Measurements from ENCODE around the gene ZFP64. TPM values are rescaled to one million over a fixed set of nuclear protein-coding genes. Genes with fewer than 3 reads are reported as not detected.
"Not testable (repeated sequence)": the region's sequence is repeated elsewhere in the genome, so short reads cannot be mapped to it uniquely, and the experiment has no call there.

ZFP64 gene
- total and polyA plus RNA-seq, 4 donors, result 10.8 to 22.0 (median 14.6) TPM

DNA sequence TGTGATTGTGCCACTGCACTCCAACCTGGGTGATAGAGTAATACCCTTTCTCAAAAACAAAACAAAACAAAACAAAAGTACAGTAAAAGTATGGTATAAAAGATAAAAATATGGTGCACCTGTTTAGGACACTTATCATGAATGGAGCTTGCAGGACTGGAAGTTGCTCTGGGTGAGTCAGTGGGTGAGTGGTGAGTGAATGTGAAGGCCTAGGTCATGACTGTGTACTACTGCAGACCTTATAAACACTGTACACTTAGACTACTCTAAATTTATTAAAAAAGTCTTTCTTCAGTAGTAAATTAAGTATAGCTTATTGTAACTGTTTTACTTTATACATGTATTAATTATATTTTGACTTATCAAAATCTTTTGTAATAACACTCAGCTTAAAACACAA is 46.0 kb downstream of the ZFP64 start:
- Histone ChIP-seq H3K27ac (ENCODE audit: low read depth, low read length) (no peak overlapping the region), H3K36me3 (ENCODE audit: control insufficient read depth, insufficient read depth, low read length) (no peaks in the 10 kb centered on the region), H3K4me1 (ENCODE audit: control insufficient read depth, insufficient read depth, low read length) (no peaks in the 10 kb centered on the region), H3K4me3 (ENCODE audit: low read depth, low read length) (no peak overlapping the region), H3K9me3 (ENCODE audit: control insufficient read depth, insufficient read depth, low read length) (peaks cover 4% of the 10 kb centered on the region), H3K27me3 (ENCODE audit: control insufficient read depth, insufficient read depth, low read length) (no peaks in the 10 kb centered on the region)
- DNase-seq (ENCODE audit: low read depth in 4 of 6, low spot score in 6 of 6), result no peak

DNA sequence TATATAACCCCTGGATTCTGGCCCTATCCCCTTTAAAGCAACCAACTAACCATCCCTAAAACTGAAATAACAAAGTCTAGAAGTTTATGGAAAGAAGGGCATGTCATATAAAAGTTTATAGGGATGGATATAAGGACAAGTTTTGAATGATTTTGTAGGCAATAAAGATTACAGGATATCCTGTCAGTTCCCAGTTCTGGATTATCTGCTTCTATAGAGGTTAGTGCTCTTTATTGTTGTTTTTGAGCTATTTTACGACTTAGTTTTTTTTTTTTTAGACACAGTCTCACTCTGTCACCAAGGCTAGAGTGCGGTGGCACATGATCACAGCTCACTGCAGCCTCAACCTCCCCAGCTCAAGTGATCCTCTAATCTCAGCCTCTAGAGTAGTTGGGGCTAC is 48.3 kb downstream of the ZFP64 start:
- Histone ChIP-seq H3K27ac (ENCODE audit: low read depth, low read length) (no peak overlapping the region), H3K36me3 (ENCODE audit: control insufficient read depth, insufficient read depth, low read length) (no peaks in the 10 kb centered on the region), H3K27me3 (ENCODE audit: control insufficient read depth, insufficient read depth, low read length) (no peaks in the 10 kb centered on the region), H3K9me3 (ENCODE audit: control insufficient read depth, insufficient read depth, low read length) (peaks cover 4% of the 10 kb centered on the region), H3K4me3 (ENCODE audit: low read depth, low read length) (no peak overlapping the region), H3K4me1 (ENCODE audit: control insufficient read depth, insufficient read depth, low read length) (no peaks in the 10 kb centered on the region)
- no CpG with 5 or more reads among the region's 2 CpGs for WGBS (ENCODE audit: insufficient coverage)
- DNase-seq (ENCODE audit: low read depth in 4 of 6, low spot score in 6 of 6), result no peak

DNA sequence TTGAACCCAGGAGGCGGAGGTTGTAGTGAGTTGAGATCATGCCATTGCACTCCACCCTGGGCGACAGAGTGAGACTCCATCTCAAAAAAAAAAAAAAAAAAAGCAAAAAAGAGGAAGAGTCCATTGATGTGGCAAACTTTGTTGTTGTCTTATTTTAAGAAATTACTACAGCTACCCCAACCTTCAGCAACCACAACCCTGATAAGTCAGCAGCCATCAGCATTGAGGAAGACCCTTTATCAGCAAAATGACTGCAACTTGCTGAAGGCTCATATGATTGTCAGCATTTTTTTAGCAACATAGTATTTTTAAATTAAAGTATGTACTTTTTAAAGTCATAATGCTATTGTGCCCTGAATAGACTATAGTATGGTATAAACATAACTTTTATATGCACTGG is 48.8 kb downstream of the ZFP64 start:
- Histone ChIP-seq H3K4me1 (ENCODE audit: control insufficient read depth, insufficient read depth, low read length) (no peaks in the 10 kb centered on the region), H3K36me3 (ENCODE audit: control insufficient read depth, insufficient read depth, low read length) (no peaks in the 10 kb centered on the region), H3K4me3 (ENCODE audit: low read depth, low read length) (no peak overlapping the region), H3K9me3 (ENCODE audit: control insufficient read depth, insufficient read depth, low read length) (peaks cover 4% of the 10 kb centered on the region), H3K27ac (ENCODE audit: low read depth, low read length) (no peak overlapping the region), H3K27me3 (ENCODE audit: control insufficient read depth, insufficient read depth, low read length) (no peaks in the 10 kb centered on the region)
- no peak for DNase-seq (ENCODE audit: low read depth in 4 of 6, low spot score in 6 of 6)
- no CpG with 5 or more reads among the region's 2 CpGs for WGBS (ENCODE audit: insufficient coverage)

DNA sequence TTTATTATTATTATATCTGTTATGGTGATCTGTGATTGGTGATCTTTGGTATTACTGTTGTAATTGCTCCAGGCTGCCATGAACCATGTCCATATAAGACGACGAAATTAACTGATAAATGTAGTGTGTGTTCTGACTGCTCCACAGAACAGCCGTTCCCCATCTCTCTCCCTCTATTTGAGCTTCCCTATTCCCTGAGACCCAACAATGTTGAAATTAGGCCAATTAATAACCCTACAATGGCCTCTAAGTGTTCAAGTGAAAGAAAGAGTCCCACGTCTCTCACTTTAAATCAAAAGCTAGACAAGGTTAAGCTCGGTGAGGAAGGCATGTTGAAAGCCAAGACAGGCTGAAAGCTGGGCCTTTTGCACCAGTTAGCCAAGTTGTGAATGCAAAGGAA is 51.6 kb downstream of the ZFP64 start:
- Histone ChIP-seq H3K27ac (ENCODE audit: low read depth, low read length) (no peak overlapping the region), H3K36me3 (ENCODE audit: control insufficient read depth, insufficient read depth, low read length) (no peaks in the 10 kb centered on the region), H3K27me3 (ENCODE audit: control insufficient read depth, insufficient read depth, low read length) (no peaks in the 10 kb centered on the region), H3K9me3 (ENCODE audit: control insufficient read depth, insufficient read depth, low read length) (peaks cover 4% of the 10 kb centered on the region), H3K4me1 (ENCODE audit: control insufficient read depth, insufficient read depth, low read length) (no peaks in the 10 kb centered on the region), H3K4me3 (ENCODE audit: low read depth, low read length) (no peak overlapping the region)
- no peak for DNase-seq (ENCODE audit: low read depth in 4 of 6, low spot score in 6 of 6)
- WGBS (ENCODE audit: insufficient coverage), result 80% methylated on average over 1 of the region's 5 CpGs

DNA sequence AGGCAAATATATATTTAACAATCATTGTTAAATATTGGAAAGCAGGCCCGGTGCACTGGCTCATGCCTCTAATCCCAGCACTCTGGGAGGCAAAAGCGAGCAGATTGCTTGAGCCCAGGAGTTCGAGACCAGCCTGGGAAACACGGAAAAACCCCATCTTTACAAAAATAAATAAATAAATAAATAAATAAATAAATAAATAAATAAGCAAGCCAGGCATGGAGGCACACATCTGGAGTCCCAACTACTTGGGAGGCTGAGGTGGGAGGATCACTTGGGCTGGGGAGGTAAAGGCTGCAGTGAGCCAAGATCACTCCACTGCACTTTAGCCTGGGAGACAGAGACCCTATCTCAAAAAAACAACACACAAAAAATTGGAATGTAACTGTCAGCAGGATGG is 53.7 kb downstream of the ZFP64 start:
- H3K27me3 ChIP-seq (ENCODE audit: control insufficient read depth, insufficient read depth, low read length), result no peaks in the 10 kb centered on the region
- no peaks in the 10 kb centered on the region for H3K4me1 ChIP-seq (ENCODE audit: control insufficient read depth, insufficient read depth, low read length)
- H3K27ac ChIP-seq (ENCODE audit: low read depth, low read length), result no peak overlapping the region
- no CpG with 5 or more reads among the region's 4 CpGs for WGBS (ENCODE audit: insufficient coverage)
- no peak for DNase-seq (ENCODE audit: low read depth in 4 of 6, low spot score in 6 of 6)
- H3K4me3 ChIP-seq (ENCODE audit: low read depth, low read length), result no peak overlapping the region
- H3K9me3 ChIP-seq (ENCODE audit: control insufficient read depth, insufficient read depth, low read length), result peaks cover 4% of the 10 kb centered on the region
- H3K36me3 ChIP-seq (ENCODE audit: control insufficient read depth, insufficient read depth, low read length), result no peaks in the 10 kb centered on the region

DNA sequence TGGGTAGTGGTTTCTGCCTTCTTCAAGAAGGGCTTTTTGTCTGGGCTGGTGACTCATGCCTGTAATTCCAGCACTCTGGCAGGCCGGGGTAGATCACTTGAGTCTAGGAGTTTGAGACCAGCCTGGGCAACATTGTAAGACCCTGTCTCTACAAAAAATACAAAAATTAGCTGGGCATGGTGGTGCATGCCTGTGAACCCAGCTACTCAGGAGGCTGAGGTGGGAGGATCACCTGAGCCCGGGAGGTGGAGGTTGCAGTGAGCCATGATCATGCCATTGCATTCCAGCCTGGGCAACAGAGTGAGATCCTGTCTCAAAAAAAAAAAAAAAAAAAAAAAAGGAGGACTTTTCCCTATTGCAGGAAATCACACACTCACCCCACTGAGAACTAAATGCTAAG is 57.9 kb downstream of the ZFP64 start:
- WGBS (ENCODE audit: insufficient coverage), result no CpG with 5 or more reads among the region's 2 CpGs
- H3K9me3 ChIP-seq (ENCODE audit: control insufficient read depth, insufficient read depth, low read length); H3K4me3 ChIP-seq (ENCODE audit: low read depth, low read length); H3K27ac ChIP-seq (ENCODE audit: low read depth, low read length); H3K27me3 ChIP-seq (ENCODE audit: control insufficient read depth, insufficient read depth, low read length); H3K36me3 ChIP-seq (ENCODE audit: control insufficient read depth, insufficient read depth, low read length); DNase-seq (ENCODE audit: low read depth in 4 of 6, low spot score in 6 of 6); H3K4me1 ChIP-seq (ENCODE audit: control insufficient read depth, insufficient read depth, low read length): not testable (repeated sequence)

DNA sequence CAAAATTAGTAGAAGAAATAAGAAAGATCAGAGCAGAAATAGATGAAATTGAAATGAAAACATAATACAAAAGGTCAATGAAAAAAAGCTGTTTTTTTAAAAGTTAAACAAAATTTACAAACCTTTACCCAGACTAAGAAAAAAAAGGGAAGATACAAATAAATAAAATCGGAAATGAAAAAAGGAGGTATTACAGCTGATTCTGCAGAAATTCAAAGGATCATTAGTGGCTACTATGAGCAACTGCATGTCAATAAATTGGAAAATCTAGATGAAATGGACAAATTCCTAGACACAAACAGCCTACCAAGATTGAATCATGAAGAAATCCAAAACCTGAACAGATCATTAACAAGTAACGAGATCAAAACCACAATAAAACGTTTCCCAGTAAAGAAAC is 59.2 kb downstream of the ZFP64 start:
- no peaks in the 10 kb centered on the region for H3K9me3 ChIP-seq (ENCODE audit: control insufficient read depth, insufficient read depth, low read length)
- WGBS (ENCODE audit: insufficient coverage), result 100% methylated on average over 2 of the region's 3 CpGs
- no peak overlapping the region for H3K4me3 ChIP-seq (ENCODE audit: low read depth, low read length)
- H3K27me3 ChIP-seq (ENCODE audit: control insufficient read depth, insufficient read depth, low read length), result no peaks in the 10 kb centered on the region
- no peaks in the 10 kb centered on the region for H3K36me3 ChIP-seq (ENCODE audit: control insufficient read depth, insufficient read depth, low read length)
- no peak overlapping the region for H3K27ac ChIP-seq (ENCODE audit: low read depth, low read length)
- no peaks in the 10 kb centered on the region for H3K4me1 ChIP-seq (ENCODE audit: control insufficient read depth, insufficient read depth, low read length)
- DNase-seq (ENCODE audit: low read depth in 4 of 6, low spot score in 6 of 6), result no peak

DNA sequence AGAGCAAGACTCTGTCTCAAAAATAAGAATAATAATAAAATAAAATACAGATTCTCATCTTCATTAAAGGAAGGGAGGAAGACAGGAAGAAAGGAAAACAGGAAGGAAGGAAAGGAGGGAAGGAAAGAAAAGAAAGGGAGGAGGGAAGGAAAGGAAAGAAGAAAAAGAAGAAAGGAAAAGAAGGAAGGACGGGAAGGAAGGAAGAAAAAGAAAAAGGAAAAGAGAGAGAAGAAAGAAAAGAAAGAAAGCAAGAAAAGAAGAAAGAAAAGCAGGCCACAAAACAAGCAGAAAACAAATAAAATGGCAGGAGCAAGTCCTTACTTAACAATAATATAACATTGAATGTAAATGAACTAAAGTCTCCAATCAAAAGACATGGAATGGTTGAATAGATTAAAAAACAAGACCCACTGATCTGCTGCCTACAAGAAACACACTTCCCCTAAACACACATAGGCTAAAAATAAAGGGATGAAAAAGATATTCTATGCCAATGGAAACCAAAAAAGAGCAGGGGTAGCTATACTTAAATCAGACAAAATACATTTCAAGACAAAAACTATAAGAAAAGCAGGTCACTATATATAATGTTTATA is 60.4 kb downstream of the ZFP64 start:
- 100% methylated on average over 1 of the region's 1 CpG for WGBS (ENCODE audit: insufficient coverage)
- no peak overlapping the region for H3K27ac ChIP-seq (ENCODE audit: low read depth, low read length)
- no peaks in the 10 kb centered on the region for H3K4me1 ChIP-seq (ENCODE audit: control insufficient read depth, insufficient read depth, low read length)
- no peaks in the 10 kb centered on the region for H3K27me3 ChIP-seq (ENCODE audit: control insufficient read depth, insufficient read depth, low read length)
- no peak overlapping the region for H3K4me3 ChIP-seq (ENCODE audit: low read depth, low read length)
- no peak for DNase-seq (ENCODE audit: low read depth in 4 of 6, low spot score in 6 of 6)
- no peaks in the 10 kb centered on the region for H3K36me3 ChIP-seq (ENCODE audit: control insufficient read depth, insufficient read depth, low read length)
- H3K9me3 ChIP-seq (ENCODE audit: control insufficient read depth, insufficient read depth, low read length), result no peaks in the 10 kb centered on the region

DNA sequence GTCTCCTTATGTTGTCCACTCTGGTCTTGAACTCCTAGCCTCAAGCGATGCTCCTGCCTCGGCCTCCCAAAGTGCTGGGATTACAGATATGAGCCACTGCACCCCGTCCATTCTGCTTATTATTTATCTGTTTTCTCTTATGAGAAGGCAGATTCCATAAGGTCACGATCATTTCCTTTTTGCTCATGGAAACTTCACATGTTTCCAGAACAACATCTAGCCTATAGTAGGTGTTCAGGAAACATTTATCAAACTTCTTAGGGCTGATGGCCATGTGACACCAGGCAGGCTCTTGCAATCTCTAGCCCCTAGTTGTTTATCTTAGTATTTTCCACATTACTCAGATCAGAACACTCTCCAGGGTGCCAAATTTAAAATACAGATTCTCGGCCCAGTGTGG is 61.2 kb downstream of the ZFP64 start:
- Histone ChIP-seq H3K27me3 (ENCODE audit: control insufficient read depth, insufficient read depth, low read length) (no peaks in the 10 kb centered on the region), H3K4me1 (ENCODE audit: control insufficient read depth, insufficient read depth, low read length) (no peaks in the 10 kb centered on the region), H3K9me3 (ENCODE audit: control insufficient read depth, insufficient read depth, low read length) (no peaks in the 10 kb centered on the region), H3K4me3 (ENCODE audit: low read depth, low read length) (no peak overlapping the region), H3K27ac (ENCODE audit: low read depth, low read length) (no peak overlapping the region), H3K36me3 (ENCODE audit: control insufficient read depth, insufficient read depth, low read length) (no peaks in the 10 kb centered on the region)
- 86% methylated on average over 1 of the region's 5 CpGs for WGBS (ENCODE audit: insufficient coverage)
- DNase-seq (ENCODE audit: low read depth in 4 of 6, low spot score in 6 of 6), result no peak

DNA sequence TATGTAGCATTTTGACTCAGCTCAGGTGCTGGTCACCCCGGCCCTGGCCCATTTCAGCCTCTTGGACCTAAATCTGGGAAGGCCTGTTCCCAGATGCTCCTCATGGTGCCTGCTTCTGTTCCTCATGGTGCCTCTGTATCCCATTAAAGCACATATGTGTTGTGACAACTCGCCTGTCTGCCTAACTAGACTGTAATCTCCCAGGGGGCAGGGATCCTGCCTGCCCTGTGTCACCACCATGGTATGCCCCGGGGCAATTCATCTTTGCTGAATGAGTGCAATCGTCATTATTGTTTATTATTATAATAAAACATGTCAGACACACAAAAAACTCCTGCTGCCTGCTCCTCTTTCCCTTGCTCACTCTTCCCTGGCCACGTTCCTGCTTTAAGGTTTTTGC is 62.0 kb downstream of the ZFP64 start:
- DNase-seq (ENCODE audit: low read depth in 4 of 6, low spot score in 6 of 6), result no peak
- no peaks in the 10 kb centered on the region for H3K36me3 ChIP-seq (ENCODE audit: control insufficient read depth, insufficient read depth, low read length)
- no peaks in the 10 kb centered on the region for H3K9me3 ChIP-seq (ENCODE audit: control insufficient read depth, insufficient read depth, low read length)
- H3K27ac ChIP-seq (ENCODE audit: low read depth, low read length), result no peak overlapping the region
- H3K4me3 ChIP-seq (ENCODE audit: low read depth, low read length), result no peak overlapping the region
- WGBS (ENCODE audit: insufficient coverage), result 93% methylated on average over 3 of the region's 5 CpGs
- H3K27me3 ChIP-seq (ENCODE audit: control insufficient read depth, insufficient read depth, low read length), result no peaks in the 10 kb centered on the region
- H3K4me1 ChIP-seq (ENCODE audit: control insufficient read depth, insufficient read depth, low read length), result no peaks in the 10 kb centered on the region
